Mesangial cell (primary cell): ENCODE results near the gene ADGRF1. TPM values are rescaled to one million over a fixed set of nuclear protein-coding genes. Genes with fewer than 3 reads are reported as not detected.

Experiments used
- total RNA-seq: library from RNA; depleted of rRNA; stranded (reverse); fragments of >200 nt; gene quantifications from 2 replicates; pipeline ENCODE4 v1.2.3, GENCODE V29; 2015

ADGRF1 gene
- total RNA-seq, result 0.76 TPM in 1 of 2 replicates, not detected in the other

DNA sequence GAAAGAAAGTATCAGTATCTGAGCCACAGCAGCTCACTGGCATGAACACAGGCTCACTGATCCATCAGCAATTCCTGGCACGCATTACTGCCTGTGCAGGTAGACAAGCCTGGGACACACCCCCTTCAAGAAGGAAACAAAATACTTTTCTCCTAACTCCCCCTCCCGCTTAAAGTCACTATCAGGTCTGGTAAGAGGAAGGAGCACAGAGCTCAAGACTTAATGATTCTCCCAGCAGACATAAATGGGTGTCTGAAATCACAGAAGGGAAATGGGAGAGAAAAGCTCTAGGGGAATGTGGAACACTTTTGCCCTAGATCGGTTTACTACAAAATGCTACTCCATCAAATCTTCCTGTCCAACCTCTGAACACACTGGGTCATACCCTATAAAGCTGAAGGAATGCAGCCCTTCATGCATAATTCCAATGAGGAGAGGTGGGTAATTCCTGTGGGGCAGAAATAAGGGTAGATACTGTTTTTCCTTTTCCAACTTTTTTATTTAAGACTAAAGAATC, at the start of gene ADGRF1:
ADGRF1 (minus strand) TSS at position 58 of the 517 bp plus-strand sequence. CDS start 13,271 bp downstream, outside the sequence.

Other genes starting within 250 kb of the ADGRF1 start
- gene MEP1A, start 248.9 kb downstream of the ADGRF1 start, total RNA-seq, result not detected in 2 replicates
- gene ADGRF5, start 120.4 kb downstream of the ADGRF1 start, total RNA-seq, result under 0.01 TPM in 2 replicates